ENCODE data around the gene COL6A3. TPM values are rescaled to one million over a fixed set of nuclear protein-coding genes. Genes with fewer than 3 reads are reported as not detected.

The COL6A3 gene
- total RNA-seq, 2 donors from 2014 or later = 1.9 to 2.6 TPM

- DNase-seq = no peak
- H3K27me3 Mint-ChIP-seq = peaks cover 56% of the 10 kb centered on the region
- no peak overlapping the region for H3K27ac Mint-ChIP-seq
- H3K4me3 Mint-ChIP-seq = no peak overlapping the region
- no peak for ATAC-seq
- no peaks in the 10 kb centered on the region for H3K9me3 ChIP-seq (ENCODE audit: control insufficient read depth, low read length, poor library complexity, severe bottlenecking)
- H3K4me1 Mint-ChIP-seq = peaks cover 2% of the 10 kb centered on the region
- no peaks in the 10 kb centered on the region for H3K36me3 Mint-ChIP-seq (ENCODE audit: low read depth)
Measured at GRCh38 chr2:237315829-237316225, 98.1 kb downstream of the COL6A3 start.

GRCh38 chr2:237315170-237315828 is 98.7 kb downstream of the COL6A3 start:
- Mint-ChIP-seq H3K4me1 (peaks cover 2% of the 10 kb centered on the region), H3K36me3 (ENCODE audit: low read depth) (no peaks in the 10 kb centered on the region), H3K27me3 (peaks cover 56% of the 10 kb centered on the region), H3K4me3 (no peak overlapping the region), H3K27ac (no peak overlapping the region)
- H3K9me3 ChIP-seq (ENCODE audit: control insufficient read depth, low read length, poor library complexity, severe bottlenecking) = no peaks in the 10 kb centered on the region
- ATAC-seq (no peak), DNase-seq (no peak)

GRCh38 chr2:237314681-237315080 is 99.3 kb downstream of the COL6A3 start:
- ATAC-seq (no peak), DNase-seq (no peak)
- no peaks in the 10 kb centered on the region for H3K9me3 ChIP-seq (ENCODE audit: control insufficient read depth, low read length, poor library complexity, severe bottlenecking)
- Mint-ChIP-seq H3K4me3 (no peak overlapping the region), H3K27me3 (peaks cover 50% of the 10 kb centered on the region), H3K36me3 (ENCODE audit: low read depth) (no peaks in the 10 kb centered on the region), H3K27ac (no peak overlapping the region), H3K4me1 (peaks cover 2% of the 10 kb centered on the region)

GRCh38 chr2:237314198-237314597 is 99.8 kb downstream of the COL6A3 start:
- peaks cover under 1% of the 10 kb centered on the region for H3K36me3 Mint-ChIP-seq (ENCODE audit: low read depth)
- H3K27me3 Mint-ChIP-seq = peaks cover 48% of the 10 kb centered on the region
- H3K9me3 ChIP-seq (ENCODE audit: control insufficient read depth, low read length, poor library complexity, severe bottlenecking) = no peaks in the 10 kb centered on the region
- H3K4me3 Mint-ChIP-seq = no peak overlapping the region
- ATAC-seq (no peak), DNase-seq (no peak)
- H3K27ac Mint-ChIP-seq = no peak overlapping the region
- peaks cover 2% of the 10 kb centered on the region for H3K4me1 Mint-ChIP-seq

- Mint-ChIP-seq H3K36me3 (ENCODE audit: low read depth) (peaks cover 2% of the 10 kb centered on the region), H3K27me3 (peaks cover 53% of the 10 kb centered on the region), H3K4me1 (no peaks in the 10 kb centered on the region), H3K27ac (no peak overlapping the region), H3K4me3 (no peak overlapping the region)
- no peak for ATAC-seq
- no peak for DNase-seq
- H3K9me3 ChIP-seq (ENCODE audit: control insufficient read depth, low read length, poor library complexity, severe bottlenecking) = no peaks in the 10 kb centered on the region
Measured at GRCh38 chr2:237312021-237312755, 101.8 kb downstream of the COL6A3 start.

GRCh38 chr2:237310515-237311114 is 103.3 kb downstream of the COL6A3 start:
- no peaks in the 10 kb centered on the region for H3K9me3 ChIP-seq (ENCODE audit: control insufficient read depth, low read length, poor library complexity, severe bottlenecking)
- Mint-ChIP-seq H3K4me1 (no peaks in the 10 kb centered on the region), H3K4me3 (no peak overlapping the region), H3K36me3 (ENCODE audit: low read depth) (peaks cover 2% of the 10 kb centered on the region), H3K27me3 (peaks cover 51% of the 10 kb centered on the region), H3K27ac (no peak overlapping the region)
- DNase-seq (no peak), ATAC-seq (no peak)

- H3K27me3 Mint-ChIP-seq = peaks cover 45% of the 10 kb centered on the region
- ATAC-seq = no peak
- H3K27ac Mint-ChIP-seq = no peak overlapping the region
- no peaks in the 10 kb centered on the region for H3K9me3 ChIP-seq (ENCODE audit: control insufficient read depth, low read length, poor library complexity, severe bottlenecking)
- no peaks in the 10 kb centered on the region for H3K4me1 Mint-ChIP-seq
- H3K4me3 Mint-ChIP-seq = no peak overlapping the region
- DNase-seq = no peak
- H3K36me3 Mint-ChIP-seq (ENCODE audit: low read depth) = peaks cover 2% of the 10 kb centered on the region
Measured at GRCh38 chr2:237309416-237309815, 104.5 kb downstream of the COL6A3 start.

- H3K27ac Mint-ChIP-seq = no peak overlapping the region
- H3K4me1 Mint-ChIP-seq = no peaks in the 10 kb centered on the region
- H3K36me3 Mint-ChIP-seq (ENCODE audit: low read depth) = peaks cover 2% of the 10 kb centered on the region
- DNase-seq = no peak
- H3K27me3 Mint-ChIP-seq = peaks cover 45% of the 10 kb centered on the region
- no peak overlapping the region for H3K4me3 Mint-ChIP-seq
- no peaks in the 10 kb centered on the region for H3K9me3 ChIP-seq (ENCODE audit: control insufficient read depth, low read length, poor library complexity, severe bottlenecking)
- ATAC-seq = no peak
Measured at GRCh38 chr2:237309011-237309410, 105.0 kb downstream of the COL6A3 start.

- no peak overlapping the region for H3K27ac Mint-ChIP-seq
- H3K4me3 Mint-ChIP-seq = no peak overlapping the region
- ATAC-seq (no peak), DNase-seq (no peak)
- peaks cover 29% of the 10 kb centered on the region for H3K27me3 Mint-ChIP-seq
- H3K36me3 Mint-ChIP-seq (ENCODE audit: low read depth) = peaks cover 2% of the 10 kb centered on the region
- no peaks in the 10 kb centered on the region for H3K9me3 ChIP-seq (ENCODE audit: control insufficient read depth, low read length, poor library complexity, severe bottlenecking)
- no peaks in the 10 kb centered on the region for H3K4me1 Mint-ChIP-seq
Measured at GRCh38 chr2:237307474-237307873, 106.5 kb downstream of the COL6A3 start.

- Mint-ChIP-seq H3K4me1 (no peaks in the 10 kb centered on the region), H3K4me3 (no peak overlapping the region), H3K27ac (no peak overlapping the region), H3K36me3 (ENCODE audit: low read depth) (peaks cover 2% of the 10 kb centered on the region), H3K27me3 (peaks cover 29% of the 10 kb centered on the region)
- H3K9me3 ChIP-seq (ENCODE audit: control insufficient read depth, low read length, poor library complexity, severe bottlenecking) = no peaks in the 10 kb centered on the region
- no peak for ATAC-seq
- DNase-seq = no peak
Measured at GRCh38 chr2:237306787-237307170, 107.2 kb downstream of the COL6A3 start.

GRCh38 chr2:237306083-237306786 is 107.7 kb downstream of the COL6A3 start:
- no peaks in the 10 kb centered on the region for H3K4me1 Mint-ChIP-seq
- H3K27ac Mint-ChIP-seq = no peak overlapping the region
- ATAC-seq (no peak), DNase-seq (no peak)
- H3K36me3 Mint-ChIP-seq (ENCODE audit: low read depth) = peaks cover 2% of the 10 kb centered on the region
- H3K27me3 Mint-ChIP-seq = peaks cover 29% of the 10 kb centered on the region
- no peaks in the 10 kb centered on the region for H3K9me3 ChIP-seq (ENCODE audit: control insufficient read depth, low read length, poor library complexity, severe bottlenecking)
- no peak overlapping the region for H3K4me3 Mint-ChIP-seq

- H3K27me3 Mint-ChIP-seq = peaks cover 29% of the 10 kb centered on the region
- H3K9me3 ChIP-seq (ENCODE audit: control insufficient read depth, low read length, poor library complexity, severe bottlenecking) = no peaks in the 10 kb centered on the region
- no peaks in the 10 kb centered on the region for H3K4me1 Mint-ChIP-seq
- DNase-seq (no peak), ATAC-seq (no peak)
- H3K36me3 Mint-ChIP-seq (ENCODE audit: low read depth) = peaks cover 2% of the 10 kb centered on the region
- H3K4me3 Mint-ChIP-seq = no peak overlapping the region
- no peak overlapping the region for H3K27ac Mint-ChIP-seq
Measured at GRCh38 chr2:237305579-237305978, 108.4 kb downstream of the COL6A3 start.

GRCh38 chr2:237304763-237305514 is 109.0 kb downstream of the COL6A3 start:
- ATAC-seq = no peak
- Mint-ChIP-seq H3K4me1 (no peaks in the 10 kb centered on the region), H3K4me3 (no peak overlapping the region), H3K27me3 (peaks cover 29% of the 10 kb centered on the region), H3K27ac (no peak overlapping the region), H3K36me3 (ENCODE audit: low read depth) (peaks cover 2% of the 10 kb centered on the region)
- H3K9me3 ChIP-seq (ENCODE audit: control insufficient read depth, low read length, poor library complexity, severe bottlenecking) = no peaks in the 10 kb centered on the region
- no peak for DNase-seq

Measured in T-helper 17 cell (primary cell).